Vagina (tissue), 2 donors: ENCODE measurements around the gene SLFN14. TPM values are rescaled to one million over a fixed set of nuclear protein-coding genes. Genes with fewer than 3 reads are reported as not detected.

Experiments used
- DNase-seq, 2 donors: peaks; one replicate each; pipeline ENCODE4 v3.0.0-alpha.2; 2017; ENCODE audit errors: extremely low spot score in 2 of 2
- H3K27ac ChIP-seq: fragments of 200-600 bp; sonication (generic); one replicate; pipeline ENCODE4 v1.5.1; 2019
- H3K27me3 ChIP-seq: fragments of 200-600 bp; sonication (generic); one replicate; pipeline ENCODE4 v1.5.1; 2019
- H3K36me3 ChIP-seq, 2 donors: fragments of 200-600 bp; sonication (generic); one replicate each; pipeline ENCODE4 v1.5.1; 2017 to 2019
- H3K4me1 ChIP-seq: fragments of 200-600 bp; sonication (generic); one replicate; pipeline ENCODE4 v1.5.1; 2019
- H3K4me3 ChIP-seq, 2 donors: fragments of 200-600 bp; sonication (generic); 1 replicate in 1 of 2; 2 replicates in 1 of 2; pipeline ENCODE4 v1.5.1; 2016 to 2019
- H3K9me3 ChIP-seq: fragments of 200-600 bp; sonication (generic); one replicate; pipeline ENCODE4 v1.5.1; 2019
- POLR2A ChIP-seq, 2 donors: fragments of 450-650 bp; IDR thresholded peaks; one replicate each; pipeline ENCODE4 v1.6.1; 2017; ENCODE audit warnings: antibody characterized with exemption in 2 of 2, mild to moderate bottlenecking in 2 of 2, moderate library complexity in 2 of 2
- POLR2AphosphoS5 ChIP-seq, 2 donors: sonication (generic); formaldehyde crosslinking; IDR thresholded peaks; one replicate each; pipeline ENCODE4 v1.9.0; 2017; ENCODE audit warnings: antibody characterized with exemption in 2 of 2, mild to moderate bottlenecking in 2 of 2, low read depth in 1 of 2; ENCODE audit not compliant: insufficient read depth in 1 of 2
- intact Hi-C: fragments of 100-400 bp; cut with DNase I; formaldehyde crosslinking; loops from one replicate; pipeline ENCODE4 v1.15.1; 2023
- total RNA-seq: library from RNA; depleted of rRNA; stranded (reverse); fragments of >200 nt; gene quantifications from one replicate; pipeline ENCODE4 v1.2.3, GENCODE V29; 2016
- TF ChIP-seq, protein P1 (sequence below), 3 experiments: fragments of 450-650 bp in 2 of 3; fragments of 200-600 bp in 1 of 3; sonication (generic) in 1 of 3; IDR thresholded peaks; one replicate each; pipeline ENCODE4 v1.5.1; 2017 to 2019; ENCODE audit warnings: antibody characterized with exemption in 3 of 3, mild to moderate bottlenecking in 2 of 3, moderate library complexity in 2 of 3

The SLFN14 gene
- total RNA-seq, 1 donor from 2014 or later, result not detected

DNA sequence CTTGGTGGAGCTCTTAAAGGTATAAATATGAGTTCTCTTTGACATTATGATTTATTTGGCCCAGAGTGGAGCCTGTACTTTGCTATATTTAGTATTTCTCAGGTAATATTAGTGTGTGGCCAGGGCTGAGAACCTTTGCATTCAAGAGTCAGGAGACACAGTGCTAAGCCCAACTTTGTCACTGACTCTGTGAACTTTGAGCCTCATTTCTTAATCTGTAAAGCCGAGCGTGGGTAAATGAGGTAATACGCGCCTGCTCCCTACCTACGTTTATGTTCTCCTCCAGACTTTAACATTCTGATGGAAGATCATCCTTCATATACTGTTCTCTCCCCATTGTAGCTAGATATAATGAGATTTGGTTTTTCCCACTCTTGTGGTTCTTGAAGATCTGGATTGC is 37.0 kb upstream of the SLFN14 start:
- intact Hi-C loops, result no loop called here
- Histone ChIP-seq H3K36me3 (peaks cover 0 to 64% of the 10 kb centered on the region in 2 donors), H3K27ac (no peak overlapping the region), H3K27me3 (no peaks in the 10 kb centered on the region), H3K4me3 (no peak overlapping the region), H3K4me1 (no peaks in the 10 kb centered on the region), H3K9me3 (no peaks in the 10 kb centered on the region)
- no peak for DNase-seq
- TF ChIP-seq POLR2AphosphoS5 (IDR thresholded peaks at IDR 0.05; ENCODE audit: insufficient read depth in 1 of 2, low read depth in 1 of 2) (no peak), POLR2A (IDR thresholded peaks at IDR 0.05) (no peak)

DNA sequence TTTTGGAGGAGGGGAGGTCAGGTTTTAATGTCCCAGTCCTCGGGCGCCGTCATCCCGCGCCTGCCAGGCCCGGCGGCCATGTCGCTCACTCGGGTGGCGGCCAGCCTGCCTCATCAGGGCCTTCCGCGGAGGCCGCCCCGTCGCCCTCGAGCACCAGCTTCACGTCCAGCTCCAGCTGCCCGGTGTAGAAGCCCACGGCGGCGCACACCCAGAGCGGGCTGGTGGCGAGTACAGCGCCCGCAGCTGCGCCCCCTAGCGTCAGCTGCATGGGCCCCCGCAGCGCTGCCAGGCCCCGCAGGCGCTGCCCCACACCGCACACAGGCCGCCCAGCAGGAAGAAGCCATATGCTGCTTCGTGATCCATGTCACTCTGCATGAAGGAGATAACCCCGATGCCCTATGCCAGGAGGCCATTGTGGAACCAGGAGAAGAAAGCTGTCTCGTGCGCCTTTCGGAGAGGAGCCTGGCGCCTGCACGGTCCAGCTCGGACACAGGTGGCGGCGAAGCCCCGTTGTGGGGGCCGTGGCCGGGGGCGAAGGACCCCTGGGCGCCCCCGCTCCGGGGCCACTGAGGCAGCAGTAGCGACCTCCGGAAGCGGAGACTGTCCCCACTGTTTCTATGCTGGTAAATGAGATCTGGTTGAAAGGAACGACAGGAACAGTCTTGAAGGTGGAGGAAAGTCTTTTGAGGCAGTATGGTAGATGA is 36.1 kb upstream of the SLFN14 start:
- no peaks in the 10 kb centered on the region for H3K4me1 ChIP-seq
- H3K9me3 ChIP-seq, result no peaks in the 10 kb centered on the region
- H3K36me3 ChIP-seq, result peaks cover 0 to 57% of the 10 kb centered on the region in 2 donors
- intact Hi-C loops, result no loop called here
- no peaks in the 10 kb centered on the region for H3K27me3 ChIP-seq
- DNase-seq, result no peak
- TF ChIP-seq, protein P1, sequence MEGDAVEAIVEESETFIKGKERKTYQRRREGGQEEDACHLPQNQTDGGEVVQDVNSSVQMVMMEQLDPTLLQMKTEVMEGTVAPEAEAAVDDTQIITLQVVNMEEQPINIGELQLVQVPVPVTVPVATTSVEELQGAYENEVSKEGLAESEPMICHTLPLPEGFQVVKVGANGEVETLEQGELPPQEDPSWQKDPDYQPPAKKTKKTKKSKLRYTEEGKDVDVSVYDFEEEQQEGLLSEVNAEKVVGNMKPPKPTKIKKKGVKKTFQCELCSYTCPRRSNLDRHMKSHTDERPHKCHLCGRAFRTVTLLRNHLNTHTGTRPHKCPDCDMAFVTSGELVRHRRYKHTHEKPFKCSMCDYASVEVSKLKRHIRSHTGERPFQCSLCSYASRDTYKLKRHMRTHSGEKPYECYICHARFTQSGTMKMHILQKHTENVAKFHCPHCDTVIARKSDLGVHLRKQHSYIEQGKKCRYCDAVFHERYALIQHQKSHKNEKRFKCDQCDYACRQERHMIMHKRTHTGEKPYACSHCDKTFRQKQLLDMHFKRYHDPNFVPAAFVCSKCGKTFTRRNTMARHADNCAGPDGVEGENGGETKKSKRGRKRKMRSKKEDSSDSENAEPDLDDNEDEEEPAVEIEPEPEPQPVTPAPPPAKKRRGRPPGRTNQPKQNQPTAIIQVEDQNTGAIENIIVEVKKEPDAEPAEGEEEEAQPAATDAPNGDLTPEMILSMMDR (IDR thresholded peaks at IDR 0.05), result no peak
- no peak for TF ChIP-seq POLR2A (IDR thresholded peaks at IDR 0.05)
- no peak for TF ChIP-seq POLR2AphosphoS5 (IDR thresholded peaks at IDR 0.05; ENCODE audit: insufficient read depth in 1 of 2, low read depth in 1 of 2)
- H3K4me3 ChIP-seq, result no peak overlapping the region
- H3K27ac ChIP-seq, result no peak overlapping the region

DNA sequence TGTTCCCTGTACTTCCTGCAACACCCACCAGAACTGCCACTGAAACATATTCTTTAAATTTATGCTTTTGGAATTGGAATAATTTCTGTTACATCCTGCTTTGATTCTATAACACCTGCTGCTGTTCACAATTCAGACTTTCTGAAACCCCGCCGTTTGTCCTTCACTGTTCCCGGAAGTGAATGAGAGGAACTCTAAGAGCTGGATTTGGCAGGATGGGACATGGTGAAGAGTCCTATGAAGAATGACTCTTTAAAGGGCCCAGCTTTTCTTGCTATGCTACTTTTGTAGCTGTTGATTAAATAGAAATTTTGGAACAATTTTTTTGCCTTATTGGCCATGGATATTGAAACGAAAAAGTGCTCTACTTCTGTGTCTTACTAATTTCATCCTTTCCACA is 35.5 kb upstream of the SLFN14 start:
- no peak overlapping the region for H3K4me3 ChIP-seq
- H3K9me3 ChIP-seq, result no peaks in the 10 kb centered on the region
- H3K4me1 ChIP-seq, result no peaks in the 10 kb centered on the region
- peaks cover 0 to 51% of the 10 kb centered on the region in 2 donors for H3K36me3 ChIP-seq
- no peak for DNase-seq
- intact Hi-C loops, result no loop called here
- H3K27ac ChIP-seq, result no peak overlapping the region
- no peaks in the 10 kb centered on the region for H3K27me3 ChIP-seq
- TF ChIP-seq, protein P1 (IDR thresholded peaks at IDR 0.05), result no peak
- TF ChIP-seq POLR2AphosphoS5 (IDR thresholded peaks at IDR 0.05; ENCODE audit: insufficient read depth in 1 of 2, low read depth in 1 of 2) (no peak), POLR2A (IDR thresholded peaks at IDR 0.05) (no peak)

DNA sequence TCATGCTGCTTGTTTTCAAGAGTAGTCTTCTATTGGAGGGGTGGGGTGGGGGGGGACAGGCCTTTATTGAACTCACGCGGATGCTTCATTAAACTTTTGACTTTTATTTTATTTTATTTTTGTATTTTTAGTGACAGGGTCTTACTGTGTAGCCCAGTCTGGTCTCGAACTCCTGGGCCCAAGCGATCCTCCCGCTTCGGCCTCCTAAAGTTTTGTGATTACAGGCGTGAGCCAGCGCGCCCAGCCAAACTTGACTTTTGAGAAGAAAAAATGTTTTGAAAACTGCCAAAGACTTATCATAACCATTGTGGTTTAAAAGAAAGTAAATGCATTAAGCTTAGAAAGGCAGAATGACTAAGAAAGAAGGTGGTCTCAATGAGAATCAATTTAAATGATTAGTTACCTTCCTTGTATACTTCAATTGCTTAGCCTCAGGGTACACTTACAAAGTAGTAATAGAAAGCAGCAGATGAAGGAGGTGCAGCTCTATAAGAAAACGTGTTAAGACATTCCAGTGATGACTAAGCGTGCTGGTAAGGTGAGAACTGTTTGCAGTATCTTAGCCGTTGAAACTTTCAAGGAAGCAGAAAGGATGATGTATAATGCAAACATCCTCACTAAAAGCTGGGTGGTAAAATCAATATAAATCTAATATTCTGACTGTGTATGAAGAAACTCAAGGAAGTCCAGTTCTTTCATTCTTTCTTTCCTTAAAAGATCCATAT is 27.7 kb upstream of the SLFN14 start:
- peak in 1 of 2 donors; percentile 61 for TF ChIP-seq POLR2AphosphoS5 (IDR thresholded peaks at IDR 0.05; ENCODE audit: insufficient read depth in 1 of 2, low read depth in 1 of 2)
- TF ChIP-seq, protein P1 (IDR thresholded peaks at IDR 0.05), result no peak
- no peak for TF ChIP-seq POLR2A (IDR thresholded peaks at IDR 0.05)
- Histone ChIP-seq H3K4me3 (peak overlapping the region; percentile 68 to 75), H3K4me1 (peaks cover 30% of the 10 kb centered on the region), H3K9me3 (no peaks in the 10 kb centered on the region), H3K27ac (peak overlapping the region; percentile 74), H3K27me3 (no peaks in the 10 kb centered on the region), H3K36me3 (no peaks in the 10 kb centered on the region)
- DNase-seq, result no peak
- intact Hi-C loops, result no loop called here

DNA sequence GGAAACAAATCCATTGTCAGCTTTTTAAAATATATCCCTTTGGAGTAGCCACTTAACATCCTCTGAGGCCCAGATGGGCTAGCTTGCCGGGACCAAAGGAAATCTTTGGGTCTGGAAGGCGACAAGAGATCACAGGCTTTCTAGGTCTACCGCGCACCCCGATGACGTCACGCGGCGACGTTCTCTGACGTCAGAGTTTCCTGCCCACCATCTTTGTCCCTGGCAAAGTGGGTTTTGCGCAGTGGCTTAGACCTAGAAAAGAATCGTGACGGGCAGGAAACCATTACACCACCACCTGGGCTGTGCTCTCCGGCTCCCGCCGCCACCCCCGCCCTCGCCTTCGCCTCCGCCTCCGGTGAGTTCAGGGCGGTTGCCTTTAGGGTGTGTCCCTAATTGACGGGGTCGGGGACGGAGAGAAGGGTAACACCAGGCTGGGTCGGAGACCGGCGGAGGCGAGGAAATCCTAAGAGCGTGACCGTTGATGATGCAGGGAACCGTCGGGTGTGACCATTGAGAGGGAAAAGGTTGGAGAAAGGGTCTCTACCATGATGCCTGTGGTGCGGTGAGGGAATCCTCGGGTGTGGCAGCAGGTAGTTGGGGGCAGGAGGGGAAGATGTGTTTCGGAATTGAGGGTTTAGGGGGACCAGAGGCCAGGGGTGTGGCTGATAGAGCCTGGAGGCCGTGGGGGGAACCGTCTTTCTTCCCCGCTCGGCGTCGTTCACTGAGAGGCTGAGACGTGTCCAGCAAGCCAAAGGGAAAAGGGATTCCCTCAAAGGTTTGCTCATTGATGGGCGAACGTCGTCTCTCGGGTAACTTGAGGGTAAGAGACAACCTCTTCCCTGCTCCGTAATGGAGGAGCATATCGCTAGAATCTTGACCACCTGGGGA is 26.7 kb upstream of the SLFN14 start, which contains the start of gene AP2B1:
AP2B1 (plus strand) TSS at position 249 of the 888 bp plus-strand sequence. CDS start 6,709 bp downstream, outside the sequence.
- peak in 1 of 2 donors; percentile 97 for DNase-seq
- peak within 1 kb of the TSS; percentile 68 to 75 for H3K4me3 ChIP-seq
- intact Hi-C loops, result no loop called here

More for the DNA sequence above, 26.7 kb upstream of the SLFN14 start, which contains the start of gene AP2B1:
- Histone ChIP-seq H3K27me3 (no peaks in the 10 kb centered on the region), H3K27ac (peak within 1 kb of the TSS; percentile 74), H3K36me3 (no peaks in the 10 kb centered on the region), H3K4me1 (peaks cover 30% of the 10 kb centered on the region), H3K9me3 (no peaks in the 10 kb centered on the region)
- TF ChIP-seq, protein P1 (IDR thresholded peaks at IDR 0.05), result peak in 1 of 3 experiments; percentile 19
- TF ChIP-seq POLR2AphosphoS5 (IDR thresholded peaks at IDR 0.05; ENCODE audit: insufficient read depth in 1 of 2, low read depth in 1 of 2) (peak; percentile 95 to 97), POLR2A (IDR thresholded peaks at IDR 0.05) (peak in 1 of 2 donors; percentile 50)
